CD4-positive, alpha-beta T cell (primary cell): ENCODE results near the gene LY6G5C. TPM values are rescaled to one million over a fixed set of nuclear protein-coding genes. Genes with fewer than 3 reads are reported as not detected.

Source experiments
- ATAC-seq: fragments of 200-7000 bp; cut with Tn5 transposase; one replicate; pipeline ENCODE4 v1.10.0; 2022; ENCODE audit warnings: mild to moderate bottlenecking; ENCODE audit not compliant: poor library complexity
- CTCF ChIA-PET: fragments of 350-600 bp; sonication (Branson Sonifier 250); formaldehyde crosslinking; loops from one replicate; lab custom pipeline; 2021; ENCODE audit warnings: antibody characterized with exemption, inconsistent platforms; lab: Charles Lee
- POLR2A ChIA-PET: fragments of 350-600 bp; sonication (Branson Sonifier 250); formaldehyde crosslinking; loops from one replicate; lab custom pipeline; 2021; ENCODE audit warnings: antibody characterized with exemption, inconsistent platforms; lab: Charles Lee
- DNase-seq, 14 experiments: peaks; one replicate each; pipeline ENCODE4 v3.0.0-alpha.2; 2013 to 2020; ENCODE audit warnings: mixed read lengths in 2 of 14
- H3K27ac ChIP-seq, 2 donors: one replicate each; pipeline versions ENCODE4 v1.5.1 to v1.7.0; 2013; ENCODE audit warnings: low read length in 2 of 2, low read depth in 1 of 2, mild to moderate bottlenecking in 1 of 2
- H3K27me3 ChIP-seq, 2 experiments: 1 replicate in 1 of 2; 2 replicates in 1 of 2; pipeline versions ENCODE4 v1.6.1 to v1.7.0; 2013; ENCODE audit warnings: low read length in 2 of 2, control low read depth in 1 of 2, mild to moderate bottlenecking in 1 of 2, moderate library complexity in 1 of 2; ENCODE audit not compliant: insufficient read depth in 2 of 2, control insufficient read depth in 1 of 2
- H3K36me3 ChIP-seq: one replicate; pipeline ENCODE4 v1.6.1; 2013; ENCODE audit warnings: low read length, control low read depth; ENCODE audit not compliant: insufficient read depth
- H3K4me1 ChIP-seq: one replicate; pipeline ENCODE4 v1.6.1; 2013; ENCODE audit warnings: low read length, control low read depth; ENCODE audit not compliant: insufficient read depth
- H3K4me3 ChIP-seq: one replicate; pipeline ENCODE4 v1.5.1; 2013; ENCODE audit warnings: mild to moderate bottlenecking, low read length, moderate library complexity
- H3K9me3 ChIP-seq, 2 experiments: 1 replicate in 1 of 2; 2 replicates in 1 of 2; pipeline versions ENCODE4 v1.6.1 to v1.7.0; 2013; ENCODE audit warnings: low read length in 2 of 2, mild to moderate bottlenecking in 2 of 2, control low read depth in 1 of 2, moderate library complexity in 1 of 2; ENCODE audit not compliant: control insufficient read depth in 1 of 2, insufficient read depth in 1 of 2
- H3K27ac Mint-ChIP-seq: one replicate; pipeline ENCODE4 v1.8.0; 2020; ENCODE audit warnings: mixed read lengths
- H3K27me3 Mint-ChIP-seq: one replicate; pipeline ENCODE4 v1.8.0; 2021; ENCODE audit warnings: mixed read lengths
- H3K36me3 Mint-ChIP-seq: one replicate; pipeline ENCODE4 v1.8.0; 2021; ENCODE audit warnings: low read depth, mixed read lengths
- H3K4me1 Mint-ChIP-seq: one replicate; pipeline ENCODE4 v1.8.0; 2021; ENCODE audit warnings: low read depth, mixed read lengths
- H3K4me3 Mint-ChIP-seq: one replicate; pipeline ENCODE4 v1.8.0; 2020; ENCODE audit warnings: mild to moderate bottlenecking, mixed read lengths
- H3K9me3 Mint-ChIP-seq: one replicate; pipeline ENCODE4 v1.8.0; 2020; ENCODE audit warnings: mixed read lengths
- CTCF ChIP-seq: fragments of 200-600 bp; IDR thresholded peaks from one replicate; pipeline ENCODE4 v1.8.0; 2022; ENCODE audit warnings: antibody characterized with exemption, mild to moderate bottlenecking
- intact Hi-C, 2 experiments: fragments of 100-400 bp; cut with DNase I in 1 of 2; cut with micrococcal nuclease in 1 of 2; formaldehyde crosslinking; loops; one replicate each; pipeline versions ENCODE4 v1.15.1 to v1.9.0; 2023 to 2025; cut with DNase I, micrococcal nuclease
- total RNA-seq, 174 experiments: library from RNA in 2 of 174; stranded (reverse) in 2 of 174; gene quantifications; one replicate each; pipeline ENCODE4 v1.2.3 and lab custom pipeline; 2021 to 2026

LY6G5C gene
- total RNA-seq, 2 experiments from 2014 or later = 0.49 to 0.67 TPM

GRCh38 chr6:31702819-31703716, 22.2 kb upstream of the LY6G5C start, which contains the start of gene ABHD16A:
ABHD16A (minus strand) TSS chr6:31703324; CDS start chr6:31703281, 43 bp downstream.
- no peak for TF ChIP-seq CTCF
- peaks cover 35% of the 10 kb centered on the region for H3K4me1 ChIP-seq
- intact Hi-C loops = loop anchor here (1.0 to 5.0 kb wide), 5 partner anchors 34 to 51 kb away; partner anchors contain the start of genes BAG6 (in 1 of the 2), CLIC1 (in 1 of the 2), CSNK2B (in 1 of the 2) and GPANK1 (in 1 of the 2)
- DNase-seq = peak; percentile 94 to 99 (median 97)
- peak; percentile 91 for ATAC-seq
- H3K4me1 Mint-ChIP-seq = peaks cover 32% of the 10 kb centered on the region
- H3K36me3 Mint-ChIP-seq = peaks cover 33% of the 10 kb centered on the region
- CTCF ChIA-PET = interaction anchor here (1.1 to 1.8 kb wide), 5 partner anchors 22 to 130 kb away, joined by 3 to 10 read pairs (median 3); partner anchors contain the start of genes DDAH2 and LY6G5C
- H3K9me3 ChIP-seq = no peaks in the 10 kb centered on the region
- POLR2A ChIA-PET = interaction anchor here (0.5 to 2.6 kb wide), 38 partner anchors 9 to 1161 kb away, joined by 3 to 22 read pairs (median 5); partner anchors contain the start of genes BAG6, C6orf47, CSNK2B and DDAH2
- H3K4me3 Mint-ChIP-seq = peak within 1 kb of the TSS; percentile 94
- H3K27me3 ChIP-seq = no peaks in the 10 kb centered on the region
- H3K4me3 ChIP-seq = peak within 1 kb of the TSS; percentile 67
- H3K9me3 Mint-ChIP-seq = no peaks in the 10 kb centered on the region
- H3K36me3 ChIP-seq = peaks cover 15% of the 10 kb centered on the region
- H3K27ac ChIP-seq = peak within 1 kb of the TSS; percentile 95 to 98
- peak within 1 kb of the TSS; percentile 94 for H3K27ac Mint-ChIP-seq
- H3K27me3 Mint-ChIP-seq = no peaks in the 10 kb centered on the region

DNA sequence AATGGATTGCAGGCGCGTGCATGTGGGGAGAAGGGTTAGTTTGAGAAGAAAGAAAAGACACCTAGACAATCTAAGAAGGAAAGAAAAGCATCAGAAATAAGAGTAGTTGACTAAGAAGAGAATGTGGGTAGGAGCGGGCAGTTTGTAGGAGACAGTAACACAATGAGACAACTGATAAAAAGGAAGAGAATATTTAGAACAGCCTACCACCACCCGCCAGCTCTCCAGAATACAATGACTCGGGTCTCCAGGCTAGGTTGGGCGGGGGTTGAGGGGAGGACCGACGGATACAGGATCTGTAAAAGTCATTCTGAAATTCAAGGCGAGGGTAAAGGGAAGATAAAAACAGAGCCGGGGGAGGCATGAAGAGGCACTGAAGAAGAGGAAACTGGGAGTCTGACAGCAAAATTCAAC, 21.5 kb upstream of the LY6G5C start:
- H3K36me3 ChIP-seq = peaks cover 20% of the 10 kb centered on the region
- no peaks in the 10 kb centered on the region for H3K9me3 ChIP-seq
- peak overlapping the region; percentile 67 for H3K4me3 ChIP-seq
- Mint-ChIP-seq H3K27me3 (no peaks in the 10 kb centered on the region), H3K4me1 (peaks cover 39% of the 10 kb centered on the region), H3K36me3 (peaks cover 40% of the 10 kb centered on the region), H3K9me3 (no peaks in the 10 kb centered on the region), H3K4me3 (peak overlapping the region; percentile 94), H3K27ac (peak overlapping the region; percentile 94)
- no peaks in the 10 kb centered on the region for H3K27me3 ChIP-seq
- H3K27ac ChIP-seq = peak overlapping the region; percentile 95 to 98
- ATAC-seq (peak; percentile 7), DNase-seq (no peak)
- H3K4me1 ChIP-seq = peaks cover 35% of the 10 kb centered on the region
- CTCF ChIA-PET = interaction anchor here (1.1 to 1.5 kb wide), 2 partner anchors 21 to 39 kb away, joined by 3 to 10 read pairs; partner anchors contain the start of gene LY6G5C
- no peak for TF ChIP-seq CTCF
- intact Hi-C loops = loop anchor here (2.0 to 5.0 kb wide), 3 partner anchors 35 to 38 kb away; partner anchors contain the start of genes CLIC1 (in 1 of the 2) and GPANK1 (in 1 of the 2)
- POLR2A ChIA-PET = interaction anchor here (0.6 to 2.6 kb wide), 20 partner anchors 9 to 1160 kb away, joined by 3 to 22 read pairs (median 8); partner anchors contain the start of genes BAG6, CSNK2B, DDAH2 and DDX39B
